AG09319 (cell line): Measurements from ENCODE around the gene ARID1B.
"Not testable (repeated sequence)": the region's sequence is repeated elsewhere in the genome, so short reads cannot be mapped to it uniquely, and the experiment has no call there.

Experiments used
- DNase-seq: peaks from one replicate; pipeline ENCODE4 v3.0.0-alpha.2; 2010; ENCODE audit warnings: low read depth; ENCODE audit errors: extremely low read depth
- CTCF ChIP-seq: IDR thresholded peaks from 2 replicates; pipeline ENCODE4 v1.5.1; 2011; ENCODE audit warnings: low read depth, mild to moderate bottlenecking, inconsistent platforms, low read length, moderate library complexity

ARID1B gene

DNA sequence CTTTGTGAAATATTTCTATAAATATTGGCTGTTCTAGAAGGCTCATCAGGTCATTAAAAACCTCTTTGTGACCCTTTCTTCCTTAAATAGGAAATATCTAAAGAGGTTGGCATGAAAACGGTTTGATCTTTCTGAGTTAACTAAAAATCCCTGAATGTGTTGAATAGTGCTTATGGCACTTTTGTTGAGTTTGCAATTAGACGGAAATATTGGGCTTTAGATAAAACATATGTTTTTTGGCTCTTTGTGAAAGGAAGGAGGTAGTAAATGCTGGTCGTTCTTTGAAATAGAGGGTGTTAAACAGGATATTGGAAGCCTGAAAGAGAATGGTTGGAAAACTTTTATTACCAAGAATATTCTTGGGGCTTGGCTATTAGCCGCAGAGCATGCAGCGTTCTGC is 163.0 kb downstream of the ARID1B start:
- no peak for DNase-seq
- no peak for TF ChIP-seq CTCF

DNA sequence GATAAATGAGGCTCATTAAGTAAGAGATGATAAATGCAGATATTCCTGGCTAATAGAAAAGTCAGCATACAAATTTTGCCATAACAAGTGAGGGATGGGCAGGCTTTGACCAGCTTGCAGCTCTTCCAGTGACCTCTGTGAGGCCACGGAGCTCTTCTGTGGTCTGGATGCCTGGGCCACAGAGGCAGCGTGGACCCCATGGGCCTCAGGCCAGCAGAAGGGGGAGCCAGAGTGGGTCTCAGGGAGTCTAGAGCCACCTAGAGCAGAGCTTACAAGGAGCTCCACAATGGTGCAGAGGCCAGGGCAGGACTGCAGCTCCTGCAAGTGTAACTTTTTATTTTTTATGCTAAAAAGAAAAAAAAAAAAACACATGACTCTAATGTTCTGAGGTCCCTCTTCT is 165.1 kb downstream of the ARID1B start:
- TF ChIP-seq CTCF = no peak
- no peak for DNase-seq

DNA sequence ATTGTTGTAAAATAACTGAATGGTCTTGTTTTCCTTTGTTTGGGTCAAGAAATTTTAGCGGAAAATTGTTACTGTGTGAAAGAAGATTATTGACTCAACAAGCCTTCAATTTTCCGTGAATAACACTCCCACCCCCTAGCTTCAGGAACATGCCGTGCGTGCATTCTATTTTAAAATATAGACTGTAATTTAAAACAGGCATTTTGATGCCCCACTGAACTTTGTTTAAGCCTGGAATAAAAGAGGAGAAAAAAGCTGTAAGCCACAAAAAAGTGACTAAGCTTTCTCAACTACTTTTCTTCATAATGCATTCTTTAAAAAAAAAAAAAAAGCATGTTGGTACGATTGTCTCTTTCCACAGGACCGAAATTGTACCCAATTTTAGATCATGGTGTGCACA is 166.0 kb downstream of the ARID1B start:
- DNase-seq = peak; percentile 30
- peak; percentile 10 for TF ChIP-seq CTCF

DNA sequence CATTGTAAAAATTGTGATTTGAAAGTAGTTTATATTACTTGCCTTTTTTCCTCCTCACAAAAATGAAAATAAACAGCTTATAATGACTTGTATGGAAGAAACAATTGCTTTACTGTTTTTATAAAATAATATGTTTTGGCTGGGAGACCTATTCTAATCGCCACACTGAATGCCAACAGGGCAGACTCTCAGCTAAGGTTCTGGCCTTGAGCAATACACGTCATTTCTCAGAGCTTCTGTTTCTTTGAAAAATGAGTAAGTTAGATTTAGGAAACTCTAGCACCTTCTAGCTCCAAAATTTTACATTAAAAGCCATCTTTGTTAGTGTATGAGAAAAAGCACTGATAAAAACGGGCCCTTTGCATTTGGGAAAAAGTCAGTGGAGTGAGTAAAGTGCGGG is 166.6 kb downstream of the ARID1B start:
- no peak for TF ChIP-seq CTCF
- DNase-seq = no peak

GRCh38 chr6:156944412-156944811 is 167.2 kb downstream of the ARID1B start:
- TF ChIP-seq CTCF = no peak
- no peak for DNase-seq

GRCh38 chr6:156945789-156946172 is 168.6 kb downstream of the ARID1B start:
- DNase-seq = not testable (repeated sequence)

- TF ChIP-seq CTCF = no peak
- DNase-seq = no peak
Observed at GRCh38 chr6:156946370-156946936, 169.3 kb downstream of the ARID1B start.

DNA sequence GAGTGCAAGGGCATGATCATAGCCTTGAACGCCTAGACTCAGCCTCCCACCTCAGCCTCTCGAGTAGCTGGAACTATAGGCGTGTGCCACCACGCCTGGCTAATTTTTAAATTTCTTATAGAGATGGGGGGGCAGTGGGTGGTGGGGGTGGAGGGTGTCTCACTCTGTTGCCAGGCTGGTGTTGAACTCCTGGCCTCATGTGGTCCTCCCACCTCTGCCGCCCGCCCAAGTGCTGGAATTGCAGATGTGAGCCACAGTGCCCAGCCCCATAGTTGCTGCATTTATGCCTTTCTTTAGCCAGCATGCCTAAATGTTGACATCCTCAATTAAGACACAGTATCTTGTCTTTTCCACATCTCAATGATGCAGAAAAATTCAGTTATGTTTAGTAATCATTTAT is 171.1 kb downstream of the ARID1B start:
- TF ChIP-seq CTCF = no peak
- DNase-seq = no peak
